GM12892 (cell line): ENCODE data around the gene EIF4G1.

Experiments used
- DNase-seq: peaks from one replicate; pipeline ENCODE4 v3.0.0; 2011; ENCODE audit not compliant: insufficient read length
- FAIRE-seq: peaks from 2 replicates; lab custom pipeline; 2011; peaks lifted over from hg19 to GRCh38; lab: Jason Lieb, UNC
- POLR2A ChIP-seq: IDR thresholded peaks from 2 replicates; pipeline ENCODE4 v1.6.1; 2011; ENCODE audit warnings: low read depth, low read length, control low read depth
- POLR2AphosphoS5 ChIP-seq: IDR thresholded peaks from 2 replicates; pipeline ENCODE4 v1.6.1; 2011; ENCODE audit warnings: low read depth, low read length, control low read depth
- TAF1 ChIP-seq: IDR thresholded peaks from 2 replicates; pipeline ENCODE4 v1.6.1; 2011; ENCODE audit warnings: low read depth, mild to moderate bottlenecking, control low read depth, low read length, borderline replicate concordance

The EIF4G1 gene

GRCh38 chr3:184290331-184290730 is 24.1 kb upstream of the EIF4G1 start:
- TF ChIP-seq TAF1: no peak
- no peak for TF ChIP-seq POLR2AphosphoS5
- TF ChIP-seq POLR2A: no peak
- FAIRE-seq: no peak
- DNase-seq: no peak

- no peak for FAIRE-seq
- TF ChIP-seq POLR2AphosphoS5 (no peak), POLR2A (no peak), TAF1 (no peak)
- DNase-seq: no peak
These were observed 23.2 kb upstream of the EIF4G1 start for GRCh38 chr3:184291044-184291737.

DNA sequence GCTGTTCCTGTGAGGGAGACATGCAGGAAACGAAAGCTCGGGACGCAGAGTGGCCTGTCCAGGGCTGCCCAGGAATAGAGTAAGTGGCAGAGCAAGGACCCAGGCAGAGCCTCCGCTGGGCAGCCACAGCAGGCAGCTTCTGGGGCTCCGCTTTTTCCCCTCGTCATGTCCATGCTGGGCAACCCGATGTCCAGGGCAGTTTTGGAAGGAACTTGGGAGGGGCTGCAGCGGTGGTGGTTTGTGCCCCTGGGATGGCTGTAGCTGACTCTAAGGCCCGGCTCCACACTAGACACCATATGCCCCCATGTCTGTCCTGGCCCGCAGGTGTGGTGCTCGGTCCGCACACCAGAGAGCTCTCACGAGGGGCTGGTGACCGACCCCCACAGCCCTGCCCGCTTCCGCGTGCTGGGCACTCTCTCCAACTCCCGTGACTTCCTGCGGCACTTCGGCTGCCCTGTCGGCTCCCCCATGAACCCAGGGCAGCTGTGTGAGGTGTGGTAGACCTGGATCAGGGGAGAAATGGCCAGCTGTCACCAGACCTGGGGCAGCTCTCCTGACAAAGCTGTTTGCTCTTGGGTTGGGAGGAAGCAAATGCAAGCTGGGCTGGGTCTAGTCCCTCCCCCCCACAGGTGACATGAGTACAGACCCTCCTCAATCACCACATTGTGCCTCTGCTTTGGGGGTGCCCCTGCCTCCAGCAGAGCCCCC is 22.5 kb upstream of the EIF4G1 start:
- FAIRE-seq: no peak
- TF ChIP-seq POLR2A (no peak), TAF1 (no peak), POLR2AphosphoS5 (no peak)
- DNase-seq: no peak

DNA sequence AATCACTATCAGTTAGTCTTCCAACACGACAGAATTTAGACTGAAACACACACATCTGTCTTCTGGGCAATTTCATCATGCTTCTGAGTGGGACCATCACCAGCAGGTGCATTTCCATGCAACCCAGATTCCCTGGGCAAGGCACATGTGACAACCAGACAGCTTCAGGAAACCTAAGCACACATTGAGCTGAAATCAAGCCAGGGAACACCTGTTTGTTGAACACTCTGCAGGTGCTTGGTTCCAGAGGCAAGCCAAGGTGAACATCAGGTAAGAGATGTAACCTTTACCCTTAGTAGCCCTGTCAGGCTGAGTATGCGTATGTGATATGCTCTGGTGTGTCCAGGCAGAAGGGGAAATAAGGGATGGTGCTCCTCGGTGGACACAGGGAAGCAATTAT is 18.6 kb upstream of the EIF4G1 start:
- DNase-seq: no peak
- TF ChIP-seq POLR2AphosphoS5: no peak
- no peak for TF ChIP-seq TAF1
- no peak for TF ChIP-seq POLR2A
- FAIRE-seq: no peak

- TF ChIP-seq POLR2A (no peak), POLR2AphosphoS5 (no peak), TAF1 (no peak)
- DNase-seq: no peak
- no peak for FAIRE-seq
These were observed 17.8 kb upstream of the EIF4G1 start for GRCh38 chr3:184296616-184297015.

- peak; percentile 95 for DNase-seq
- peak; percentile 27; the same call in 1 of the 2 replicates for TF ChIP-seq TAF1
- peak; percentile 80 for TF ChIP-seq POLR2AphosphoS5
- TF ChIP-seq POLR2A: peak; percentile 82; the same call in 1 of the 2 replicates
- peak; percentile 88 for FAIRE-seq
These were observed 15.5 kb upstream of the EIF4G1 start, which contains the start of gene PSMD2 for GRCh38 chr3:184298759-184299487. TSS of gene PSMD2 (plus strand) at chr3:184299241. CDS start at chr3:184299267, 26 bp downstream.

- DNase-seq: no peak
- TF ChIP-seq POLR2AphosphoS5: no peak
- no peak for TF ChIP-seq POLR2A
- TF ChIP-seq TAF1: no peak
- no peak for FAIRE-seq
These were observed 14.7 kb upstream of the EIF4G1 start for GRCh38 chr3:184299488-184300377.

- TF ChIP-seq TAF1 (no peak), POLR2A (no peak), POLR2AphosphoS5 (no peak)
- DNase-seq (no peak), FAIRE-seq (no peak)
These were observed 14.1 kb upstream of the EIF4G1 start for GRCh38 chr3:184300378-184300720.

DNA sequence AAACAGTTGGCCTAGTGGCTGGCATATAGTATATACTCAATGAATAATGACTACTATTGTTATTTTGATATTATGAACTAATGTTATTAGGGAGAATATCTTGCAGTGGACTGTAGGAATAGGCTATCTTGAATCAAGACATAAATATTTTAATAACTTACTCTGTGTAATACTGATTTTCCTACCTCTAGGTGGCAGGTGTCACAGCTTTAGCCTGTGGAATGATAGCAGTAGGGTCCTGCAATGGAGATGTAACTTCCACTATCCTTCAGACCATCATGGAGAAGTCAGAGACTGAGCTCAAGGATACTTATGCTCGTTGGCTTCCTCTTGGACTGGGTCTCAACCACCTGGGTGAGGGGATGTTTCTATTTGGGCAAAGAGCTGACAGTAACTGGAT is 8.8 kb upstream of the EIF4G1 start:
- FAIRE-seq (peak; percentile 48), DNase-seq (no peak)
- TF ChIP-seq TAF1 (no peak), POLR2AphosphoS5 (no peak), POLR2A (no peak)

DNA sequence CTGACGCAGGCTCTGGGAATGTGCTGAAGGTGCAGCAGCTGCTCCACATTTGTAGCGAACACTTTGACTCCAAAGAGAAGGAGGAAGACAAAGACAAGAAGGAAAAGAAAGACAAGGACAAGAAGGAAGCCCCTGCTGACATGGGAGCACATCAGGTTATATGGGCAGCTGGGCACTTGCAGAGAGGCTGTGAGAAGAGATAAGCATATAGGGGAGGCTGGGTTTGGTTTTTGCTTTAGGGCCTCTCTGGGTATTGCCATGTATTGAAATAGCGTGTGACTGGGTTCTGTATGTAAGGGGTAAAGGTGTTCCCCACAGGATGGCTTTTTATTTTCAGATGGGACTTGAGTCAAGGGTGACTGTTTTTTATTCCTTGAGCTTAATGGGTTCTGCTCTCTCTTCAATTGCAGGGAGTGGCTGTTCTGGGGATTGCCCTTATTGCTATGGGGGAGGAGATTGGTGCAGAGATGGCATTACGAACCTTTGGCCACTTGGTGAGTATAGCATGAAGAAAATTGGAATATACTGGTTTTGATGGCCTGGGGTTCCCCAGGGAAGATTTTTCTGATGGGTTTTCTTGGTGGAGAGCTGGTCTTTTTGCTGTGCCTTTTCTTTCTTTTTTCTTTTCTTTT is 7.9 kb upstream of the EIF4G1 start:
- TF ChIP-seq TAF1 (no peak), POLR2A (no peak)
- FAIRE-seq (no peak), DNase-seq (no peak)
